Pancreas (tissue), 10 donors: Measurements from ENCODE around the gene GSTM4. TPM values are rescaled to one million over a fixed set of nuclear protein-coding genes. Genes with fewer than 3 reads are reported as not detected.
"Not testable (repeated sequence)": the region's sequence is repeated elsewhere in the genome, so short reads cannot be mapped to it uniquely, and the experiment has no call there.

Experiments
- ATAC-seq, 4 donors: fragments of 200-7000 bp; cut with Tn5 transposase; one replicate each; pipeline versions ENCODE4 v1.8.0 to v1.9.1; 2020; ENCODE audit warnings: mild to moderate bottlenecking in 4 of 4, moderate library complexity in 4 of 4
- DNase-seq, 6 donors: peaks; one replicate each; pipeline ENCODE4 v3.0.0-alpha.2; 2020
- FAIRE-seq: peaks from 2 replicates; lab custom pipeline; 2012; peaks lifted over from hg19 to GRCh38; lab: Jason Lieb, UNC
- H3K27ac ChIP-seq, 4 donors: fragments of 200-600 bp; sonication (generic); 1 replicate in 3 of 4; 2 replicates in 1 of 4; pipeline versions ENCODE4 v1.5.0 to v1.8.0; 2020
- H3K27me3 ChIP-seq, 4 donors: fragments of 200-600 bp; one replicate each; pipeline ENCODE4 v1.8.0; 2021
- H3K36me3 ChIP-seq, 3 donors: fragments of 200-600 bp; sonication (generic) in 1 of 3; one replicate each; pipeline versions ENCODE4 v1.5.0 to v1.8.0; 2020 to 2021
- H3K4me1 ChIP-seq, 3 donors: fragments of 200-600 bp; one replicate each; pipeline ENCODE4 v1.8.0; 2021
- H3K4me3 ChIP-seq, 4 donors: fragments of 200-600 bp; sonication (generic) in 2 of 4; one replicate each; pipeline versions ENCODE4 v1.5.0 to v1.8.0; 2020 to 2021
- H3K9me3 ChIP-seq, 4 donors: fragments of 200-600 bp; one replicate each; pipeline ENCODE4 v1.8.0; 2021
- CTCF ChIP-seq, 4 donors: fragments of 200-600 bp; sonication (generic) in 3 of 4; IDR thresholded peaks; one replicate each; pipeline versions ENCODE4 v1.5.0 to v1.8.0; 2021; ENCODE audit warnings: antibody characterized with exemption in 4 of 4
- WGBS, 2 donors: extraction: QIAGEN DNeasy Blood & Tissue Kit; methylation state at CpG; one replicate each; pipeline ENCODE4 v1.1.7; 2013; 5-methylcytosine and 5-hydroxymethylcytosine counted together
- intact Hi-C, 3 donors: fragments of 100-400 bp; cut with DNase I; formaldehyde crosslinking; loops; one replicate each; pipeline versions ENCODE4 v1.11.1 to v1.14.2; 2022
- polyA plus RNA-seq, 2 donors: library from polyadenylated mRNA; stranded (reverse); fragments of 200-250 nt; gene quantifications; one replicate each; pipeline ENCODE4 v1.2.3, GENCODE V29; 2013
- total RNA-seq, 6 donors: library from RNA; stranded (reverse); fragmentation: NEBNext Ultra II Directional in 4 of 6; extraction: Animal tissue kit (Norgen Biotek cat#: 25700) in 4 of 6; gene quantifications; one replicate each; pipeline versions ENCODE4 v1.2.1 to v1.2.4, GENCODE V29; 2021 to 2023
- donor health status: healthy with polysubstance abuse.
- donor health status: DM: no; HTN: no; CAD: no; lungs with moderate emphysema.
- donor health status: DM: no; HTN: no; CAD: no.
- donor health status: control.
- donor health status: control.
- donor health status: Bipolar disorder and iron deficiency.
- donor health status: DM: yes; HTN: yes; CAD: no.
- donor health status: DM: no; HTN: no; CAD: no.
- donor health status: DM: no; HTN: no; CAD: no.
- donor health status: DM: yes; HTN: yes; CAD: no.

The GSTM4 gene
- total and polyA plus RNA-seq, 8 donors = 13.4 to 36.6 (median 19.8) TPM

- Histone ChIP-seq H3K9me3 (no peaks in the 10 kb centered on the region), H3K27me3 (no peaks in the 10 kb centered on the region), H3K4me1 (no peaks in the 10 kb centered on the region), H3K36me3 (no peaks in the 10 kb centered on the region), H3K27ac (no peak overlapping the region), H3K4me3 (no peak overlapping the region)
- no peak for DNase-seq
- 97% methylated on average over 4 of the region's 4 CpGs for WGBS, 2 donors
- ATAC-seq = no peak
- intact Hi-C loops = no loop called here
- no peak for FAIRE-seq
- TF ChIP-seq CTCF (IDR thresholded peaks at IDR 0.05) = no peak
Measured at GRCh38 chr1:109697066-109697465, 41.2 kb downstream of the GSTM4 start.

GRCh38 chr1:109697861-109698260, 42.0 kb downstream of the GSTM4 start:
- WGBS, 2 donors = 77 to 84% methylated on average over 4 of the region's 4 CpGs
- FAIRE-seq, H3K4me1 ChIP-seq, H3K27me3 ChIP-seq, DNase-seq, ATAC-seq, H3K36me3 ChIP-seq, H3K27ac ChIP-seq, H3K9me3 ChIP-seq, H3K4me3 ChIP-seq, intact Hi-C loops: not testable (repeated sequence)

GRCh38 chr1:109702940-109703339, 47.0 kb downstream of the GSTM4 start:
- intact Hi-C loops, H3K9me3 ChIP-seq, DNase-seq, FAIRE-seq, H3K4me1 ChIP-seq, H3K27ac ChIP-seq, H3K36me3 ChIP-seq, ATAC-seq, H3K4me3 ChIP-seq, H3K27me3 ChIP-seq: not testable (repeated sequence)
- WGBS, 2 donors = 93 to 95% methylated on average over 3 of the region's 3 CpGs

- Histone ChIP-seq H3K36me3 (no peaks in the 10 kb centered on the region), H3K27me3 (no peaks in the 10 kb centered on the region), H3K9me3 (no peaks in the 10 kb centered on the region), H3K4me3 (no peak overlapping the region), H3K27ac (no peak overlapping the region), H3K4me1 (no peaks in the 10 kb centered on the region)
- DNase-seq = no peak
- TF ChIP-seq CTCF (IDR thresholded peaks at IDR 0.05) = no peak
- peak in 1 of 4 donors; percentile 47 for ATAC-seq
- intact Hi-C loops = no loop called here
- WGBS, 2 donors = 74 to 76% methylated on average over 8 of the region's 8 CpGs
- no peak for FAIRE-seq
Measured at GRCh38 chr1:109704173-109704572, 48.3 kb downstream of the GSTM4 start.

- H3K36me3 ChIP-seq = no peaks in the 10 kb centered on the region
- no peak overlapping the region for H3K27ac ChIP-seq
- TF ChIP-seq CTCF (IDR thresholded peaks at IDR 0.05) = no peak
- no peaks in the 10 kb centered on the region for H3K9me3 ChIP-seq
- ATAC-seq (no peak), FAIRE-seq (no peak), DNase-seq (no peak)
- intact Hi-C loops = no loop called here
- 67 to 69% methylated on average over 4 of the region's 4 CpGs for WGBS, 2 donors
- no peaks in the 10 kb centered on the region for H3K27me3 ChIP-seq
- no peaks in the 10 kb centered on the region for H3K4me1 ChIP-seq
- H3K4me3 ChIP-seq = no peak overlapping the region
Measured at GRCh38 chr1:109705411-109705810, 49.5 kb downstream of the GSTM4 start.

GRCh38 chr1:109708949-109709348, 53.0 kb downstream of the GSTM4 start:
- not testable (repeated sequence) for H3K27ac ChIP-seq, ATAC-seq

GRCh38 chr1:109709822-109710221, 53.9 kb downstream of the GSTM4 start:
- H3K4me3 ChIP-seq, FAIRE-seq, H3K27me3 ChIP-seq, H3K27ac ChIP-seq, DNase-seq, H3K36me3 ChIP-seq, H3K4me1 ChIP-seq, H3K9me3 ChIP-seq, intact Hi-C loops: not testable (repeated sequence)
- peak in 2 of 4 donors; percentile 41 to 43 for ATAC-seq

More at GRCh38 chr1:109708949-109709348, 53.0 kb downstream of the GSTM4 start:
- 79 to 98% methylated on average over 4 of the region's 4 CpGs for WGBS, 2 donors
- H3K4me3 ChIP-seq, H3K4me1 ChIP-seq, H3K9me3 ChIP-seq, H3K27me3 ChIP-seq, FAIRE-seq, DNase-seq, intact Hi-C loops, H3K36me3 ChIP-seq: not testable (repeated sequence)

Other genes with a start within 250 kb of the GSTM4 start
- 10 to 100 TPM; 21.4 to 36.2 (median 27.7) TPM for gene PSMA5, start 229.7 kb upstream of the GSTM4 start, total RNA-seq
- gene PSMA5, start 229.7 kb upstream of the GSTM4 start, polyA plus RNA-seq = 10 to 100 TPM; 16.1 to 24.8 TPM
- gene SYPL2, start 189.6 kb upstream of the GSTM4 start, total RNA-seq = 1 to 10 TPM; 1.5 to 3.7 (median 2.5) TPM
- gene SYPL2, start 189.6 kb upstream of the GSTM4 start, polyA plus RNA-seq = 1 to 10 TPM; 1.5 to 2.8 TPM
- gene ATXN7L2, start 172.2 kb upstream of the GSTM4 start, total RNA-seq = 1 to 10 TPM; 1.1 to 3.5 (median 1.7) TPM
- 10 to 100 TPM; 15.2 to 15.7 TPM for gene ATXN7L2, start 172.2 kb upstream of the GSTM4 start, polyA plus RNA-seq
- gene CYB561D1, start 162.0 kb upstream of the GSTM4 start, total RNA-seq = 10 to 100 TPM in 3 of 6 donors, 1 to 10 TPM in 3; 8.1 to 11.6 (median 9.7) TPM
- gene CYB561D1, start 162.0 kb upstream of the GSTM4 start, polyA plus RNA-seq = 1 to 10 TPM; 5.1 to 7.1 TPM
- 1 to 10 TPM; 4.4 to 5.8 (median 5.3) TPM for gene AMIGO1, start 146.4 kb upstream of the GSTM4 start, total RNA-seq
- 1 to 10 TPM; 1.6 to 4.9 TPM for gene AMIGO1, start 146.4 kb upstream of the GSTM4 start, polyA plus RNA-seq
- under 1 TPM in 1 of 6 donors, not detected in 5; 0.09 TPM for gene GPR61, start 116.2 kb upstream of the GSTM4 start, total RNA-seq
- gene GPR61, start 116.2 kb upstream of the GSTM4 start, polyA plus RNA-seq = under 1 TPM in 1 of 2 donors, not detected in 1; 0.19 TPM
- gene GNAI3, start 107.5 kb upstream of the GSTM4 start, total RNA-seq = 1 to 10 TPM; 2.5 to 3.9 (median 3.1) TPM
- 1 to 10 TPM; 1.1 to 1.9 TPM for gene GNAI3, start 107.5 kb upstream of the GSTM4 start, polyA plus RNA-seq
- gene GNAT2, start 36.5 kb upstream of the GSTM4 start, total RNA-seq = under 1 TPM in 1 of 6 donors, not detected in 5; 0.60 TPM
- under 1 TPM in 1 of 2 donors, not detected in 1; 0.82 TPM for gene GNAT2, start 36.5 kb upstream of the GSTM4 start, polyA plus RNA-seq
- gene AMPD2, start 36.3 kb upstream of the GSTM4 start, total RNA-seq = 10 to 100 TPM; 17.6 to 48.5 (median 26.1) TPM
- 10 to 100 TPM; 40.3 to 57.3 TPM for gene AMPD2, start 36.3 kb upstream of the GSTM4 start, polyA plus RNA-seq
- 10 to 100 TPM; 10.4 to 47.5 (median 27.6) TPM for gene GSTM2, start 12.0 kb downstream of the GSTM4 start, total RNA-seq
- gene GSTM2, start 12.0 kb downstream of the GSTM4 start, polyA plus RNA-seq = 100 to 1,000 TPM; 139 to 193 TPM
- gene GSTM1, start 31.7 kb downstream of the GSTM4 start, total RNA-seq = 10 to 100 TPM in 3 of 6 donors, not detected in 3; 23.3 to 32.1 (median 26.9) TPM
- gene GSTM1, start 31.7 kb downstream of the GSTM4 start, polyA plus RNA-seq = 10 to 100 TPM; 21.7 to 41.8 TPM
- 1 to 10 TPM in 3 of 6 donors, under 1 TPM in 3; 0.42 to 4.5 (median 1.1) TPM for gene GSTM5, start 56.2 kb downstream of the GSTM4 start, total RNA-seq
- gene GSTM5, start 56.2 kb downstream of the GSTM4 start, polyA plus RNA-seq = 1 to 10 TPM; 3.0 to 3.8 TPM
- 10 to 100 TPM; 13.9 to 29.0 (median 19.1) TPM for gene GSTM3, start 84.9 kb downstream of the GSTM4 start, total RNA-seq
- gene GSTM3, start 84.9 kb downstream of the GSTM4 start, polyA plus RNA-seq = 10 to 100 TPM; 37.2 to 58.1 TPM
- gene EPS8L3, start 107.8 kb downstream of the GSTM4 start, total RNA-seq = 1 to 10 TPM in 5 of 6 donors, under 1 TPM in 1; 0.39 to 3.2 (median 1.4) TPM
- 1 to 10 TPM in 1 of 2 donors, under 1 TPM in 1; 0.46 to 4.3 TPM for gene EPS8L3, start 107.8 kb downstream of the GSTM4 start, polyA plus RNA-seq